MM.1S (cell line): ENCODE results near the gene GEMIN4.

ENCODE experiments used
- DNase-seq: peaks from one replicate; pipeline ENCODE4 v3.0.0-alpha.2; 2015
- H2AFZ ChIP-seq: fragments of 300-600 bp; sonication (generic); 2 replicates; pipeline ENCODE4 v1.6.0; 2016; ENCODE audit warnings: antibody characterized with exemption, low read length
- H3F3A ChIP-seq: fragments of 300-600 bp; sonication (generic); 2 replicates; pipeline ENCODE4 v1.6.1; 2016; ENCODE audit warnings: mild to moderate bottlenecking, antibody characterized with exemption, low read length, moderate library complexity, mixed read lengths; ENCODE audit not compliant: insufficient read depth
- H3K27ac ChIP-seq: fragments of 300-600 bp; sonication (generic); 2 replicates; pipeline ENCODE4 v1.5.1; 2016; ENCODE audit warnings: mild to moderate bottlenecking, low read length
- H3K27me3 ChIP-seq: fragments of 300-600 bp; sonication (generic); replicated peaks from 2 replicates; pipeline ENCODE4 v1.6.0; 2016; ENCODE audit warnings: low read length; ENCODE audit not compliant: insufficient read depth
- H3K36me3 ChIP-seq: fragments of 300-600 bp; sonication (generic); replicated peaks from 2 replicates; pipeline ENCODE4 v1.6.1; 2016; ENCODE audit warnings: mild to moderate bottlenecking, low read length, mixed read lengths; ENCODE audit not compliant: insufficient read depth
- H3K4me1 ChIP-seq: fragments of 300-600 bp; sonication (generic); 2 replicates; pipeline ENCODE4 v1.6.1; 2016; ENCODE audit warnings: low read length, mixed read lengths
- H3K4me2 ChIP-seq: fragments of 300-600 bp; sonication (generic); 2 replicates; pipeline ENCODE4 v1.6.0; 2016; ENCODE audit warnings: low read depth, low read length
- H3K4me3 ChIP-seq: fragments of 300-600 bp; sonication (generic); 2 replicates; pipeline ENCODE4 v1.5.1; 2016; ENCODE audit warnings: low read length, mixed read lengths
- H3K79me2 ChIP-seq: fragments of 300-600 bp; sonication (generic); 2 replicates; pipeline ENCODE4 v1.6.1; 2016; ENCODE audit warnings: mixed run types, low read length, mixed read lengths
- H3K9ac ChIP-seq: fragments of 300-600 bp; sonication (generic); 2 replicates; pipeline ENCODE4 v1.6.1; 2016; ENCODE audit warnings: low read length, mixed read lengths
- H3K9me2 ChIP-seq: fragments of 300-600 bp; sonication (generic); replicated peaks from 2 replicates; pipeline ENCODE4 v1.6.1; 2016; ENCODE audit warnings: mild to moderate bottlenecking, low read length, mixed read lengths; ENCODE audit not compliant: insufficient read depth
- H3K9me3 ChIP-seq: fragments of 300-600 bp; sonication (generic); replicated peaks from 2 replicates; pipeline ENCODE4 v1.6.1; 2016; ENCODE audit warnings: mild to moderate bottlenecking, low read length, mixed read lengths; ENCODE audit not compliant: insufficient read depth
- H4K20me1 ChIP-seq: fragments of 300-600 bp; sonication (generic); 2 replicates; pipeline ENCODE4 v1.6.1; 2016; ENCODE audit warnings: mild to moderate bottlenecking, low read length, moderate library complexity, mixed read lengths; ENCODE audit not compliant: insufficient read depth
- EZH2 ChIP-seq: fragments of 300-600 bp; sonication (generic); optimal IDR thresholded peaks from 2 replicates; pipeline ENCODE3; 2017; ENCODE audit warnings: low read depth, mild to moderate bottlenecking, antibody characterized with exemption, low read length, mixed read lengths
- EZH2phosphoT487 ChIP-seq: fragments of 300-600 bp; sonication (generic); IDR thresholded peaks from 2 replicates; pipeline ENCODE4 v1.6.1; 2018; ENCODE audit warnings: antibody characterized with exemption, low read length
- TF ChIP-seq, protein P1 (sequence below): fragments of 300-600 bp; sonication (generic); IDR thresholded peaks from 2 replicates; pipeline ENCODE4 v1.5.1; 2016; ENCODE audit warnings: antibody characterized with exemption, low read length, mixed read lengths

The GEMIN4 gene

DNA sequence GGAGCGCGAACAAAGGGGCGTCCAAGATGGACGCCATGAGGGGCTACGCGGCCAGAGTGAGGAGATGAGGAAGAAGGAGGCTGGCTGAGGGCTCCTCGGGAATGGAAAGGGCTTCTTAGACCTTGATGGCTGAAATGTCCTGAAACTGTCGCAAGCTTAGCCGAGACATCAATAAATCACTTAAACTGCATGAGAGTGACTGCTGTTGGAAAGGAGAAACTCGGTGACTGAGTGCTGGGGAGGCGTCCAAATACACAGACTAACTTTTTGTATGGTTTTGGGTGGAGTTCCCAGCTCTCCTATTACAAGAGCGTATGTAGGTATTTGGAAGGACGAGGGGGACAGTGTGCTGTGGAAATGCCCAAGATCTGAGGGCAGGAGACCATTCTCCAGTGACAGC is 1.4 kb upstream of the GEMIN4 start:
- TF ChIP-seq, protein P1, sequence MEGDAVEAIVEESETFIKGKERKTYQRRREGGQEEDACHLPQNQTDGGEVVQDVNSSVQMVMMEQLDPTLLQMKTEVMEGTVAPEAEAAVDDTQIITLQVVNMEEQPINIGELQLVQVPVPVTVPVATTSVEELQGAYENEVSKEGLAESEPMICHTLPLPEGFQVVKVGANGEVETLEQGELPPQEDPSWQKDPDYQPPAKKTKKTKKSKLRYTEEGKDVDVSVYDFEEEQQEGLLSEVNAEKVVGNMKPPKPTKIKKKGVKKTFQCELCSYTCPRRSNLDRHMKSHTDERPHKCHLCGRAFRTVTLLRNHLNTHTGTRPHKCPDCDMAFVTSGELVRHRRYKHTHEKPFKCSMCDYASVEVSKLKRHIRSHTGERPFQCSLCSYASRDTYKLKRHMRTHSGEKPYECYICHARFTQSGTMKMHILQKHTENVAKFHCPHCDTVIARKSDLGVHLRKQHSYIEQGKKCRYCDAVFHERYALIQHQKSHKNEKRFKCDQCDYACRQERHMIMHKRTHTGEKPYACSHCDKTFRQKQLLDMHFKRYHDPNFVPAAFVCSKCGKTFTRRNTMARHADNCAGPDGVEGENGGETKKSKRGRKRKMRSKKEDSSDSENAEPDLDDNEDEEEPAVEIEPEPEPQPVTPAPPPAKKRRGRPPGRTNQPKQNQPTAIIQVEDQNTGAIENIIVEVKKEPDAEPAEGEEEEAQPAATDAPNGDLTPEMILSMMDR: no peak
- TF ChIP-seq EZH2 (no peak), EZH2phosphoT487 (no peak)
- Histone ChIP-seq H3K27me3 (no peaks in the 10 kb centered on the region), H3K4me2 (no peak overlapping the region), H3K27ac (no peak overlapping the region), H2AFZ (no peak overlapping the region), H3K9me2 (no peaks in the 10 kb centered on the region), H3K9ac (no peak overlapping the region), H3K9me3 (no peaks in the 10 kb centered on the region), H3K4me1 (peaks cover 7% of the 10 kb centered on the region; the same call in 1 of the 2 replicates), H3K79me2 (peaks cover 31% of the 10 kb centered on the region), H3K36me3 (no peaks in the 10 kb centered on the region), H3F3A (0 out of 2 replicates have a peak, but pooled peaks cover 5% of the 10 kb centered on the region), H3K4me3 (no peak overlapping the region), H4K20me1 (no peaks in the 10 kb centered on the region)
- no peak for DNase-seq

DNA sequence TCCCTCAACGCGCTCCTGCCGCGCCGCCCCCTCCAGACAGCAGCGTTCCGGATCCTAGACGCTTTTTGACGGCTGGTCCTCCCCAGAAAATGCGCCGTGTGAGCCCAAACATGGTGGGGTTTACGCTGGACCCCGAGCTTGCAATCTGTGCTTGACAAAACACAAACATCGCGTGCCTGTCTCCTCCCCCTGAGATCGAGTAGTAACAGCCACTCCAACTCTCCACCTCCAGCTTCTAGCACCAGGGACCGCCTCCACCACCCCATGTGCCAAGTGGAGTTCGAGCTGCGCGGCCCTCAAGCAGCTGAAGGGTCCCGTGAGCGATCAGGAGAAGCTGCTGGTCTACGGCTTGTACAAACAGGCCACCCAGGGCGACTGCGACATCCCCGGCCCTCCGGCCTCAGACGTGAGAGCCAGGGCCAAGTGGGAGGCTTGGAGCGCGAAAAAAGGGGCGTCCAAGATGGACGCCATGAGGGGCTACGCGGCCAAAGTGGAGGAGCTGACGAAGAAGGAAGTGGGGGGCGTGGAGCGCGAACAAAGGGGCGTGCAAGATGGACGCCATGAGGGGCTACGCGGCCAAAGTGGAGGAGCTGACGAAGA is 656 bp upstream of the GEMIN4 start:
- H3K79me2 ChIP-seq: peaks cover 38% of the 10 kb centered on the region
- TF ChIP-seq, protein P1: no peak
- TF ChIP-seq EZH2: no peak
- TF ChIP-seq EZH2phosphoT487: no peak
- no peaks in the 10 kb centered on the region for H3K27me3 ChIP-seq
- no peaks in the 10 kb centered on the region for H4K20me1 ChIP-seq
- peak overlapping the region; percentile 65 for H3K4me3 ChIP-seq
- no peaks in the 10 kb centered on the region; the same call in 1 of the 2 replicates for H3K36me3 ChIP-seq
- peak overlapping the region; percentile 92 for H3K9ac ChIP-seq
- no peak for DNase-seq
- H3F3A ChIP-seq: 0 out of 2 replicates have a peak, but pooled peaks cover 5% of the 10 kb centered on the region
- H2AFZ ChIP-seq: peak overlapping the region; percentile 99
- H3K4me1 ChIP-seq: peaks cover 7% of the 10 kb centered on the region; the same call in 1 of the 2 replicates
- no peaks in the 10 kb centered on the region for H3K9me3 ChIP-seq
- no peak overlapping the region; the same call in 1 of the 2 replicates for H3K27ac ChIP-seq
- H3K9me2 ChIP-seq: no peaks in the 10 kb centered on the region
- peak overlapping the region; percentile 85 for H3K4me2 ChIP-seq

- DNase-seq: peak; percentile 41
- peaks cover 8% of the 10 kb centered on the region for H3K36me3 ChIP-seq
These were observed 629 bp downstream of the GEMIN4 start for GRCh38 chr17:751269-752001.

More at GRCh38 chr17:751269-752001, 629 bp downstream of the GEMIN4 start:
- peak overlapping the region; percentile 92 for H3K9ac ChIP-seq
- 0 out of 2 replicates have a peak, but pooled peaks cover 5% of the 10 kb centered on the region for H3F3A ChIP-seq
- peaks cover 7% of the 10 kb centered on the region; the same call in 1 of the 2 replicates for H3K4me1 ChIP-seq
- H3K27ac ChIP-seq: no peak overlapping the region; the same call in 1 of the 2 replicates
- H3K79me2 ChIP-seq: peaks cover 50% of the 10 kb centered on the region
- no peaks in the 10 kb centered on the region for H3K9me2 ChIP-seq
- H3K9me3 ChIP-seq: no peaks in the 10 kb centered on the region
- TF ChIP-seq, protein P1: no peak
- TF ChIP-seq EZH2phosphoT487: no peak
- TF ChIP-seq EZH2: no peak
- H4K20me1 ChIP-seq: no peaks in the 10 kb centered on the region
- H3K4me2 ChIP-seq: peak overlapping the region; percentile 85
- peak overlapping the region; percentile 65 for H3K4me3 ChIP-seq
- H3K27me3 ChIP-seq: no peaks in the 10 kb centered on the region
- H2AFZ ChIP-seq: peak overlapping the region; percentile 99
